ENCODE results near the gene DISC1.

DNA sequence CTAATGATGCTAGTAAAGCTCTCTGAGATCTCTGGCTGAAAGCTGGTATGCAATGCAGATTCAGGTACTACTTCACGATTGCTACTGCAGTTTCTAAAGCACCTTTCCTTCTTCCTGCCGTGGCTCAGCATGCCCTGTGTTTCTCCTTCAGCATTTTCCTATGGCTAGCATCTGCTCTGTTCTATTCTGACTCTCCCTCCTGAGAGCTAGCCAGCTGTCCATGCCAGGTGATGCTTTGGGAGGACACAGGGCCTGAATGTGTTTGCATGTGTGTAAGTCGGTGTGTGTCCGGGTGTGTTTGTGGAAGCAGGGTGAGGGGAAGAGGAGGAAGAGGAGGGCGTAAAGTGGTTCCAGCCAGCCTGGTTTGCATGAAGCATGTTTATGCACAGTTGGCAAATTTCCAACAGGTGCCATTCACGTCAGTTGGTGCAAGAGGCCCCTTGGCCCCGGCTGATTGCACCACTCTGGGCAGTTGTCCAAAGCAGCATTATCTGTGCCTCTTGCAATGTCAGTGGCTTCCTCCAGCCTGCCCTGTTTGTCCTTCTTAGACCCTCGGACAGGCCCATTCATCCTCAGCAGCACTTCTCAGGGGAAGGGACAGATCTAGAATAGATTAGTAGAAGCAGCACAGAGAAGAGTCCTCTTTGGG is 433.3 kb downstream of the DISC1 start:
- TF ChIP-seq, protein P1, sequence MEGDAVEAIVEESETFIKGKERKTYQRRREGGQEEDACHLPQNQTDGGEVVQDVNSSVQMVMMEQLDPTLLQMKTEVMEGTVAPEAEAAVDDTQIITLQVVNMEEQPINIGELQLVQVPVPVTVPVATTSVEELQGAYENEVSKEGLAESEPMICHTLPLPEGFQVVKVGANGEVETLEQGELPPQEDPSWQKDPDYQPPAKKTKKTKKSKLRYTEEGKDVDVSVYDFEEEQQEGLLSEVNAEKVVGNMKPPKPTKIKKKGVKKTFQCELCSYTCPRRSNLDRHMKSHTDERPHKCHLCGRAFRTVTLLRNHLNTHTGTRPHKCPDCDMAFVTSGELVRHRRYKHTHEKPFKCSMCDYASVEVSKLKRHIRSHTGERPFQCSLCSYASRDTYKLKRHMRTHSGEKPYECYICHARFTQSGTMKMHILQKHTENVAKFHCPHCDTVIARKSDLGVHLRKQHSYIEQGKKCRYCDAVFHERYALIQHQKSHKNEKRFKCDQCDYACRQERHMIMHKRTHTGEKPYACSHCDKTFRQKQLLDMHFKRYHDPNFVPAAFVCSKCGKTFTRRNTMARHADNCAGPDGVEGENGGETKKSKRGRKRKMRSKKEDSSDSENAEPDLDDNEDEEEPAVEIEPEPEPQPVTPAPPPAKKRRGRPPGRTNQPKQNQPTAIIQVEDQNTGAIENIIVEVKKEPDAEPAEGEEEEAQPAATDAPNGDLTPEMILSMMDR (IDR thresholded peaks at IDR 0.05), result no peak
- TF ChIP-seq POLR2A (IDR thresholded peaks at IDR 0.05), result no peak
